HCT116 (cell line): Measurements from ENCODE around the gene DNAJC5G. TPM values are rescaled to one million over a fixed set of nuclear protein-coding genes. Genes with fewer than 3 reads are reported as not detected.

Experiments
- ATAC-seq: fragments of 200-7000 bp; cut with Tn5 transposase; 2 replicates; pipeline ENCODE4 v1.9.1; 2020; ENCODE audit warnings: mild to moderate bottlenecking, moderate library complexity
- BruUV-seq: library from RNA; stranded (reverse); fragments of 400-500 nt; replicated peaks from 2 replicates; lab custom pipeline; 2021; lab: Mats Ljungman, UMichigan
- CTCF ChIA-PET: fragments of 300-600 bp; sonication (Branson Sonifier 250); formaldehyde crosslinking; loops from one replicate; lab custom pipeline; 2021; ENCODE audit warnings: antibody characterized with exemption; lab: Charles Lee
- POLR2A ChIA-PET: fragments of 300-600, 350-600 bp; sonication (Branson Sonifier 250); formaldehyde crosslinking; loops from one replicate; lab custom pipeline; 2021; ENCODE audit warnings: antibody characterized with exemption; lab: Charles Lee
- RAD21 ChIA-PET, 2 experiments: fragments of 300-600 bp; sonication (Branson Sonifier 250); formaldehyde crosslinking; loops; one replicate each; lab custom pipeline; 2023; ENCODE audit warnings: low total read pairs in 2 of 2; ENCODE audit not compliant: uncharacterized antibody in 2 of 2, unreplicated experiment in 2 of 2, low non-redundant PET in 1 of 2; lab: Charles Lee
- DNase-seq: peaks from one replicate; pipeline ENCODE4 v3.0.0-alpha.2; 2010; ENCODE audit warnings: low read depth, low spot score
- H2AFZ ChIP-seq: fragments of 200-600 bp; shearing (Covaris generic), sonication (generic); 2 replicates; pipeline ENCODE4 v1.6.1; 2017; ENCODE audit warnings: low read depth, mixed run types, mixed read lengths, antibody characterized with exemption, low read length; ENCODE audit not compliant: poor library complexity, severe bottlenecking
- H3K27ac ChIP-seq: 2 replicates; pipeline ENCODE4 v1.5.1; 2012; ENCODE audit warnings: low read depth, low read length
- H3K27me3 ChIP-seq: fragments of 200-600 bp; sonication (generic); 2 replicates; pipeline ENCODE4 v1.6.1; 2016; ENCODE audit warnings: mixed run types, low read length, mixed read lengths; ENCODE audit not compliant: insufficient read depth
- H3K36me3 ChIP-seq, 2 experiments: fragments of 200-500 bp in 1 of 2; fragments of 200-600 bp in 1 of 2; sonication (Bioruptor generic) in 1 of 2; sonication (generic) in 1 of 2; 2 replicates each; pipeline versions ENCODE4 v1.5.1 to v1.6.1; 2014 to 2016; ENCODE audit warnings: low read length in 2 of 2, inconsistent platforms in 1 of 2, mixed read lengths in 1 of 2, mixed run types in 1 of 2; ENCODE audit not compliant: insufficient read depth in 2 of 2, control insufficient read depth in 1 of 2
- H3K4me1 ChIP-seq, 2 experiments: fragments of 200-600 bp in 1 of 2; sonication (generic) in 1 of 2; 2 replicates each; pipeline versions ENCODE4 v1.5.1 to v1.6.1; 2012 to 2017; ENCODE audit warnings: low read length in 2 of 2, inconsistent platforms in 1 of 2, mild to moderate bottlenecking in 1 of 2, mixed read lengths in 1 of 2, mixed run types in 1 of 2, moderate library complexity in 1 of 2; ENCODE audit not compliant: insufficient read depth in 2 of 2, control insufficient read depth in 1 of 2
- H3K4me2 ChIP-seq: fragments of 200-600 bp; sonication (generic); 2 replicates; pipeline ENCODE4 v1.6.1; 2017; ENCODE audit warnings: mixed run types, low read length, mixed read lengths
- H3K4me3 ChIP-seq, 2 experiments: fragments of 200-600 bp in 1 of 2; sonication (generic) in 1 of 2; replicated peaks in 1 of 2; 2 replicates each; pipeline ENCODE4 v1.5.1; 2011 to 2016; ENCODE audit warnings: low read length in 2 of 2, control low read depth in 1 of 2, low read depth in 1 of 2, mild to moderate bottlenecking in 1 of 2, mixed read lengths in 1 of 2, mixed run types in 1 of 2
- H3K79me2 ChIP-seq: fragments of 200-600 bp; sonication (generic); 2 replicates; pipeline ENCODE4 v1.6.1; 2017; ENCODE audit warnings: mild to moderate bottlenecking, mixed run types, low read length, moderate library complexity, mixed read lengths; ENCODE audit not compliant: insufficient read depth
- H3K9ac ChIP-seq: fragments of 200-600 bp; sonication (generic); 2 replicates; pipeline ENCODE4 v1.6.1; 2016; ENCODE audit warnings: low read length, mixed read lengths
- H3K9me2 ChIP-seq: fragments of 200-600 bp; sonication (generic), shearing (Covaris generic); 2 replicates; pipeline ENCODE4 v1.6.1; 2017; ENCODE audit warnings: mixed run types, mild to moderate bottlenecking, moderate library complexity; ENCODE audit not compliant: insufficient read depth
- H3K9me3 ChIP-seq, 2 experiments: fragments of 200-500 bp in 1 of 2; fragments of 200-600 bp in 1 of 2; sonication (Bioruptor generic) in 1 of 2; sonication (generic) in 1 of 2; 2 replicates each; pipeline ENCODE4 v1.6.1; 2014 to 2017; ENCODE audit warnings: low read length in 2 of 2, mixed read lengths in 2 of 2, inconsistent platforms in 1 of 2, low read depth in 1 of 2, mild to moderate bottlenecking in 1 of 2, mixed run types in 1 of 2, moderate library complexity in 1 of 2; ENCODE audit not compliant: control insufficient read depth in 1 of 2, insufficient read depth in 1 of 2
- H4K20me1 ChIP-seq: fragments of 200-600 bp; sonication (generic), shearing (Covaris generic); 2 replicates; pipeline ENCODE4 v1.6.1; 2017; ENCODE audit warnings: mixed run types, mild to moderate bottlenecking, moderate library complexity; ENCODE audit not compliant: insufficient read depth
- ATF3 ChIP-seq: IDR thresholded peaks from 2 replicates; pipeline ENCODE4 v1.6.1; 2012
- CBX3 ChIP-seq: IDR thresholded peaks from 2 replicates; pipeline ENCODE4 v1.6.1; 2012; ENCODE audit warnings: low read depth
- ELF1 ChIP-seq: IDR thresholded peaks from 2 replicates; pipeline ENCODE4 v1.6.1; 2012; ENCODE audit warnings: low read depth, borderline replicate concordance
- EZH2phosphoT487 ChIP-seq: fragments of 200-600 bp; IDR thresholded peaks from 2 replicates; pipeline ENCODE4 v1.6.1; 2018; ENCODE audit warnings: antibody characterized with exemption, borderline replicate concordance
- MAX ChIP-seq: IDR thresholded peaks from 2 replicates; pipeline ENCODE4 v1.6.1; 2012
- POLR2A ChIP-seq: IDR thresholded peaks from 2 replicates; pipeline ENCODE4 v1.7.0; 2011; ENCODE audit warnings: borderline replicate concordance; ENCODE audit not compliant: insufficient read depth, insufficient read length; ENCODE audit errors: extremely low read depth
- RAD21 ChIP-seq: IDR thresholded peaks from 2 replicates; pipeline ENCODE4 v1.6.1; 2012; ENCODE audit warnings: low read depth, mild to moderate bottlenecking
- REST ChIP-seq: IDR thresholded peaks from 2 replicates; pipeline ENCODE4 v1.6.1; 2012; ENCODE audit warnings: low read depth
- SIN3A ChIP-seq: IDR thresholded peaks from 2 replicates; pipeline ENCODE4 v1.6.1; 2012; ENCODE audit warnings: low read depth
- SP1 ChIP-seq: IDR thresholded peaks from 2 replicates; pipeline ENCODE4 v1.6.1; 2012; ENCODE audit warnings: low read depth
- SRF ChIP-seq: IDR thresholded peaks from 2 replicates; pipeline ENCODE4 v1.6.1; 2012; ENCODE audit warnings: low read depth
- TCF7L2 ChIP-seq: IDR thresholded peaks from 2 replicates; pipeline ENCODE4 v1.7.0; 2011; ENCODE audit warnings: borderline replicate concordance, inconsistent platforms; ENCODE audit not compliant: insufficient read depth, insufficient read length; ENCODE audit errors: extremely low read depth
- YY1 ChIP-seq: IDR thresholded peaks from 2 replicates; pipeline ENCODE4 v1.6.1; 2011; ENCODE audit warnings: low read length, low read depth, moderate library complexity, mild to moderate bottlenecking; ENCODE audit not compliant: insufficient replicate concordance; ENCODE audit errors: extremely low read depth
- ZNF274 ChIP-seq: fragments of 200-500 bp; sonication (Bioruptor generic); IDR thresholded peaks from 2 replicates; pipeline ENCODE4 v1.6.1; 2014; ENCODE audit warnings: mild to moderate bottlenecking, low read depth, low read length, inconsistent platforms
- intact Hi-C: fragments of 100-400 bp; cut with micrococcal nuclease; formaldehyde crosslinking; loops from 2 replicates; pipeline ENCODE4 v1.10.0; 2022
- total RNA-seq: library from RNA; stranded (reverse); gene quantifications from one replicate; pipeline ENCODE4 v1.2.1, GENCODE V29; 2021; ENCODE audit not compliant: unreplicated experiment

The DNAJC5G gene
- total RNA-seq, 1 experiment from 2014 or later: 2.5 TPM

GRCh38 chr2:27270131-27270530, 5.1 kb upstream of the DNAJC5G start:
- Histone ChIP-seq H4K20me1 (no peaks in the 10 kb centered on the region), H3K4me1 (peaks cover 5 to 7% of the 10 kb centered on the region in 2 experiments; a peak in 3 of 4 replicates), H2AFZ (no peak overlapping the region), H3K4me3 (no peak overlapping the region), H3K36me3 (no peaks in the 10 kb centered on the region), H3K27ac (no peak overlapping the region), H3K27me3 (no peaks in the 10 kb centered on the region), H3K9me2 (no peaks in the 10 kb centered on the region), H3K9ac (no peak overlapping the region), H3K79me2 (no peaks in the 10 kb centered on the region), H3K9me3 (no peaks in the 10 kb centered on the region), H3K4me2 (no peak overlapping the region)
- intact Hi-C loops: no loop called here
- ChIA-PET RAD21 (no interaction called here), CTCF (interaction anchor here (1.1 to 4.1 kb wide), 2 partner anchors 10 to 33 kb away, joined by 3 to 19 read pairs; no protein-coding TSS in a partner anchor), POLR2A (no interaction called here)
- TF ChIP-seq SRF: no peak
- TF ChIP-seq ATF3: no peak
- no peak for TF ChIP-seq CBX3
- TF ChIP-seq ELF1: no peak
- TF ChIP-seq YY1: no peak
- TF ChIP-seq ZNF274: no peak
- TF ChIP-seq REST: no peak
- no peak for TF ChIP-seq TCF7L2
- TF ChIP-seq POLR2A: no peak
- TF ChIP-seq EZH2phosphoT487: no peak
- TF ChIP-seq RAD21: no peak
- TF ChIP-seq SIN3A: no peak
- TF ChIP-seq SP1: no peak
- no peak for TF ChIP-seq MAX
- no peak for DNase-seq
- no peak for ATAC-seq
- BruUV-seq: no TSS peak
